DMS53 treated with DMSO at 0.1 percent for 48 hours (cell line): Measurements from ENCODE around the gene ACO1.
"Not testable (repeated sequence)": the region's sequence is repeated elsewhere in the genome, so short reads cannot be mapped to it uniquely, and the experiment has no call there.

Experiments used
- DNase-seq: peaks from one replicate; lab custom pipeline; 2025; ENCODE audit not compliant: unreplicated experiment; lab: John Stamatoyannopoulos, UW

ACO1 gene

GRCh38 chr9:32384364-32385151 is at the start of gene ACO1:
TSS of gene ACO1 (plus strand) at chr9:32384643. CDS start at chr9:32405507, 20,864 bp downstream.
- DNase-seq: peak; percentile 66

- DNase-seq: no peak
Observed at GRCh38 chr9:32334916-32335895, 49.2 kb upstream of the ACO1 start.

- DNase-seq: no peak
Observed at GRCh38 chr9:32339424-32339823, 45.0 kb upstream of the ACO1 start.

DNA sequence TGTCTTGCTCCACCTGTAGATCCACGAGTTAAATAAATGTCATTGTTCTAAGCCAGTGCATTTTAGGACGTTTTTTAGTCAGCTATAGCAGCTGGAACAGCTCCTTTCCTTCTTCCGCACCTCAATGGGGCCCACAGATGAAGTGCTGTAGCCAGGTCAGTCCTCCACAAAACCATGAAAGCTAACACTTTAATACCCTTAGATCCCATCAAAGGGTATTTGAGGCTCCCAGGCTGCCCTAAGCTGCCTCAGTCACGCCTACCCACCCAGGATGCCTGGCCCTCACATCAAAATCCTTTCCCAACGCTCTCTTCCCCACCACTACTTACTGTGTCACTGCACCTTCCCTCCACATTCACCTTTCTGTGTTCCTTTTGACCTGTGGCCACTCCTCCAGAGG is 44.1 kb upstream of the ACO1 start:
- no peak for DNase-seq

DNA sequence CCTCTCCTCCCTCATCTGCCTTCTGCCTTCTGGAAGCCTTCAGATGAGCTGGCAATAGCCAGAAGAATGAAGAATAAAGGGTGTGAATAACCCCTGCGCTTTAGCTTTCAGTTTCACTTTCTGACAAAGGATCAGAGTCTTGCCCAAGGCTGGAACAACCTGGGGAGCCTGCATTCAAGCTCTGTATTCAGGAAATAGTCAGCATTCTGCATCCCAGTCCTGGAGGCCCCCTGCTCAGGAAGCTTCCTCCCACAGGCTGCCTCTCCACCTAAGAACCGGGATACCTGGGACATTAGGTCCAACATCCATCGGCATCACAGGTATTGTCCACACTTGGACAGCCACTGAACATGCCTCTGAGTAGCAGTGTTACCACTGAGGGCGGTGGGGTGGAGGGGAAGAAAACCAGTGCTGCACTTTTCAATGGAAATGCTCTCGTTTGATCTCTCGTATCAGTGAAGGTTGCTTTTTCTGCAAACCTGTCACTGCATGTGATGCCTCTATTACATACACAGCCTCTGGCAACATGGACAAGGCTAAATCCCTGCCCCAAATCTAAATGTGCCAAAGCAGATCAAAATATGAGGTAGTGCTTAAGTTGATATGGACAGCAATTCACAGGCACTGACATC is 39.8 kb upstream of the ACO1 start:
- DNase-seq: no peak

- DNase-seq: no peak
Observed at GRCh38 chr9:32345243-32345642, 39.2 kb upstream of the ACO1 start.

GRCh38 chr9:32347571-32347970 is 36.9 kb upstream of the ACO1 start:
- DNase-seq: no peak

- no peak for DNase-seq
Observed at GRCh38 chr9:32348106-32348695, 36.2 kb upstream of the ACO1 start.

GRCh38 chr9:32349013-32349412 is 35.4 kb upstream of the ACO1 start:
- no peak for DNase-seq

DNA sequence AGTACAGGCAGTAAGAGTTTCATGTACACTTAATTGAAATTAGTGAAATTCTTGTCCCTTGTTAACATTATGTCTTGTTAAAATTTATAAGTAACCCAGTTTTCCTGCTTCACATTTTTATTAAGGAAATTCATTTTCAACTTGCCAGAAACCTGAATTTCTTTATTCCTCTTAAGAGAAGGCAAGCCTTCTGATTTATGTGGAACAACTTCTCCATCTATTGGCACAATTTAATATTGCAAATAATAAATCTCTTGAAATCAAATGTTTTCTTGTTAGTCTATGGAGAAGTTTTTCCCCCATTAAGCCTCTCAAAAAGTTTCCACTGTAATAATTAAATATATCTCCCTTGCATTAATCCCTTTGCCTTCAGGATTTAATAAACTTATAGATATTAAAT is 33.8 kb upstream of the ACO1 start:
- DNase-seq: no peak

DNA sequence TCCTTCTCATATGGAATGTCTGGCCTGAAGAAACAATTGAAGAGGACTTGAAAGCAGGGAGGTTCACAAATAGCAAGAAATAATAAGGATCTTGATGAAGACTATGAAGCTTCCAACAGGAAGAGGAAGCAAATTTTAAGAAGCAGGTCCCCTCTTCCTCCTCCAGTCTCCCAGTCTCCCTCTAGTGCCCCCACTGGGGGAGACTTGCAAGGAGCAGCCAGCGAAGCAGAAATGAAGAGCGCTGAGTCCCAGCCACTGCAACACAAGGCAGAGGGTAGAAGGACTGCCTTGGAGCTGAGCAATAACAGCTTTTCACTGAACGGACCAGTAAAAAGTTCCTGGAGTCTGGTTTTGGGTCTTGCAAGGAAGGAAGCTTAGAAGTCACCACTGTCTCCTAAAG is 32.6 kb upstream of the ACO1 start:
- DNase-seq: no peak

DNA sequence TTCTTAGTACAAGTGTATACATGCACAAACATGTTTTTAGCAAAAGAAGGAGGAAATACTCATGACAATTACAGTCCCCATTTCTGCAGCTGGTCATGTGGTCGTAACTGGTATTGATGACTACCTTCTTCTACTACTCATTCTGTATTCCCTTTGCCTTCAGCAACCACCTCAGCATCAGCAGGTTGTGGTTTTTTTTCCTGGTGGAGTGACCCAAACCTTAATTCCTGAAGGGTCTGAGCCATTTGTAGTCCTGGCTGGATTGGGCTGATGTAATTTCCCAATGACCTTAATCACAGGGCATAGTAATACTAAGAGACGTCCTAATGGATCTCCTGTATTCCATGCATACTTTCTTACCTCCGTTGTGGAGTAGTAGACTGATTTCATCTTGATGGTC is 31.0 kb upstream of the ACO1 start:
- DNase-seq: not testable (repeated sequence)

DNA sequence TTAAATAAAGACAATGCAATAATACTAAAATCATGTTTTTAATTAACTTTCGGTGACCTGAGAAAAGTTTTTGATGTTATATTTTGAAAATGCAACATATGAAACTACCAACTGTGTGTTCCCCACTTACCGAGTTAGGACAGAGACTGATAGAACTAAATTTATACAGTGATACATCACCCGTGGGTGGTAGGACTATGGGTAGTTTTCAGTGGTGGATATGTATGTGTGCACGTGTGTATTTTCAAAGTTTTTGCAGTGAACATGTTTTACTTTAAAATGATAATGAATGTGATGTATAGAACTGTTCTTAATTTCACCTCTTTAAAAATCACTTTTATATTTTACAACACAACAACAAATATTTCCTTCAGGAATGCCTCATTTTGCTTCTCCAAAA is 25.0 kb upstream of the ACO1 start:
- no peak for DNase-seq

DNA sequence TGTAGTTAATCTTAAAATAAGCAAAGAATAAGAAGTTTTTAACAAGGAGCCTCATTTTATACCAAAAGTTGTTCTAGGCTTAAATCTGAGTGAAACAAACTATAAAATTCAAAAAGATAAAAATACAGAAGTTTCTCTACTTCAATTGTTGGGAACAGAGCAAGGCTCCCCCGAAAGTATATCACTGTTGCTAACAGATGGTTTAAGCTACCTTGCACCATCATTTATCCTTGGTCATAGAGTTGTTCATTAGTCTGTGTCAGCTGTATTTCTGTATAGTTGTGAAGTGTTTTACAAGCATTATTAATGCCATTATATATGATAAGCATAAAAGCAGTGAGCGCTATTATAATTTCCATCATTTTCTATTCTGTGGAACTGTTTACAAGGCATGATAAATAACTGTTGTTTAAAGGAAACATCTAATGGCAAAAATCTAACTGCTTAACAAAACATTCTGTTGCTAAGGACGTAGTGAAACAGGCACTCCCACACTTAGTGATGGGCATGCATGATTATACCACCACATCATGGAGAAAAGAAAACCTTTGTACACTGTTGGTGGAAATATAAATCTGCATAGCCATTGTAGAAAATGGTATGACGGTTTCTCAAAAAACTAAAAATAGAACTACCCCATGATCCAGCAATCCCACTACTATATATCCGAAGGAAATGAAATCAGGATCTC is 23.3 kb upstream of the ACO1 start:
- no peak for DNase-seq

DNA sequence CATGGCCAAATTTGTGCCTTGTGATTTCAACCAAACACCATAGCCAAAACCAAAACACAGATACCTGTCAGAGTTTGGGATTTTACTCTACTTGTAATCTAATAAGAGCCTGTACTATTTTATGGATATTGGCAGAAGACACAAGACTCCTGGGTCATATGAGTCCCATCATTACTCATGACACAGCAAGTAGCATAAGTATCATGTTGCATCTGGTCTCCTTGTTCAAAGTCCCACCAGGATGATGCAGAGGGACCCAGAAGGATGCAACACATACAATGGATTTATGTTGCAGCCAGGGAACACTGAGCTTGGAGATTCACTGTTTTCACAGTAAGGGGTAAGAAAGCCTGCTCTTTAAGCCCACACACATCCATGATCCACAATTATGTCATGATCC is 13.2 kb upstream of the ACO1 start:
- no peak for DNase-seq

DNA sequence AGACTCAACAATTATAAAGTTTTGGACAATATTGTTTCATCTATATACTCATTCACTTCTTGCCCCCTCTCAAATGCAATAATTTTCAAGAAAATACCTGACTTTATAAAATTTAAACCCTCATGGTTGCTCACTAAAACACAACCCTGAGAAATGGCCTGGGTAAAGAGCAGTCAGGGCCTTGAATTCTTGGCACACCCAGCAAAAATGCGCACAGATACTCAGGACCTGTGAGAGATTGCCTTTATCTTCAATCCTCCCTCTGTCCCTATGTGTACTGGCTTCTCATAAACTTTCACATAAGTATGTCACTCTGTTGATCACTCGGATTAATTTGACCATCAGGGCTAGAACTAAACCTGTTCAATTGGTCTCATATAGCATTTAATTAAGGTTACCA is 12.8 kb upstream of the ACO1 start:
- no peak for DNase-seq

- no peak for DNase-seq
Observed at GRCh38 chr9:32376285-32376684, 8.2 kb upstream of the ACO1 start.

GRCh38 chr9:32378496-32378895 is 5.9 kb upstream of the ACO1 start:
- DNase-seq: peak; percentile 78

DNA sequence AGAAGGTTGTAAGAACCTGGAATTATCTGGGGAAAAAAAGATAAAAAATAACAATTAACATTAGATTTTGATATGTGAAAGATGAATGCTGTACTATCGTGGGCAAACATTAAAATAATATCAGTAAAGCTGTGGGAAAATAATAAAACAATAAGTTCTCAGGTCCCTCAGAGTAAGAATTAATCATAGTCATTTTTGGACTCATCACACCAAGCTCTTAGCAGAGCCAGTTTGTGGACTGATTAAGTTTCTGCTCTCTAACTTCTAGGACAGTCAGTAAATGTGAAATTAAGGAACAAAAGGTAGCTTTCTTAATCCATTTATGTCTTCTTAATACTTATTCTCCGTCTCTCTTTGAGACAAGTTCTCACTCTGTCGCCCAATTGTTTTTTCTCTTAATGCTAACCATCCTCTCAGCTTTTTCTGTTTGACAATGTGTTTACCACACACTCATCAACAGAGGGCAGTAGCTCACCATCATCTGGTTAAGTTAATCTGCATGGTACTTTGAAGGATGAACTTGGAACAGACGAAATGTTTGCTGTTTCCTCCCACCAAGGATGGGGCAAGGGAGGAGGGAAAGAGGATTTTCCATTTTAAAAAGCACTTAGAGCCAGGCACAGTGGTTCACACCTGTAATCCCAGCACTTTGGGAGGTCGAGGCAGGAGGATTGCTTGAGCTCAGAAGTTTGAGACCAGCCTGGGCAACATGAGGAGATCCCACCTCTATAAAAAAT is 5.3 kb upstream of the ACO1 start:
- peak; percentile 66 for DNase-seq

- no peak for DNase-seq
Observed at GRCh38 chr9:32380944-32381343, 3.5 kb upstream of the ACO1 start.
